ENCODE measurements around the gene RAD51B.

GRCh38 chr14:67935371-67935770 is 115.8 kb downstream of the RAD51B start:
- TF ChIP-seq CTCF (IDR thresholded peaks at IDR 0.05) (no peak), POLR2A (IDR thresholded peaks at IDR 0.05) (no peak)
